HepG2 (cell line): ENCODE measurements around the gene MAP4K3. TPM values are rescaled to one million over a fixed set of nuclear protein-coding genes. Genes with fewer than 3 reads are reported as not detected.

Experiments used
- BCLAF1 ChIP-seq: fragments of 450-650 bp; IDR thresholded peaks from 2 replicates; pipeline ENCODE4 v1.6.1; 2017; ENCODE audit warnings: mild to moderate bottlenecking
- GPN1 ChIP-seq: sonication (generic); formaldehyde crosslinking; IDR thresholded peaks from 2 replicates; pipeline ENCODE4 v1.5.1; 2020; ENCODE audit warnings: missing genetic modification reagents, borderline replicate concordance
- HDAC6 ChIP-seq: fragments of 200-600 bp; sonication (generic); IDR thresholded peaks from 2 replicates; pipeline ENCODE4 v1.7.0; 2017; ENCODE audit warnings: mild to moderate bottlenecking, antibody characterized with exemption, low read length, low read depth
- HOXA9 ChIP-seq: sonication (generic); formaldehyde crosslinking; IDR thresholded peaks from 2 replicates; pipeline ENCODE4 v1.8.1; 2022; ENCODE audit warnings: missing genetic modification reagents, mild to moderate bottlenecking, moderate library complexity, borderline replicate concordance
- KDM5B ChIP-seq: sonication (generic); formaldehyde crosslinking; IDR thresholded peaks from 2 replicates; pipeline ENCODE4 v1.4.0; 2020; ENCODE audit warnings: missing genetic modification reagents, mild to moderate bottlenecking, borderline replicate concordance
- NR2F2 ChIP-seq: IDR thresholded peaks from 2 replicates; pipeline ENCODE4 v1.6.1; 2012; ENCODE audit warnings: low read depth, inconsistent platforms, borderline replicate concordance
- PATZ1 ChIP-seq: sonication (generic); formaldehyde crosslinking; IDR thresholded peaks from 2 replicates; pipeline ENCODE4 v1.4.0; 2020; ENCODE audit warnings: missing genetic modification reagents
- RFXAP ChIP-seq: sonication (generic); formaldehyde crosslinking; IDR thresholded peaks from 2 replicates; pipeline ENCODE4 v1.4.0; 2020; ENCODE audit warnings: missing genetic modification reagents, borderline replicate concordance
- SALL1 ChIP-seq: sonication (generic); formaldehyde crosslinking; IDR thresholded peaks from 2 replicates; pipeline ENCODE4 v1.8.0; 2022; ENCODE audit warnings: mild to moderate bottlenecking, missing genetic modification reagents
- SOX13 ChIP-seq, 3 experiments: fragments of 450-650 bp in 1 of 3; sonication (generic) in 1 of 3; formaldehyde crosslinking in 1 of 3; IDR thresholded peaks in 2 of 3; conservative IDR thresholded peaks in 1 of 3; 2 replicates each; pipeline versions ENCODE4 v1.5.0 to v1.6.1; 2016 to 2020; ENCODE audit warnings: antibody characterized with exemption in 1 of 3, mild to moderate bottlenecking in 1 of 3, missing compliant biosample characterization in 1 of 3, missing genetic modification reagents in 1 of 3, moderate library complexity in 1 of 3
- TRAFD1 ChIP-seq: sonication (generic); formaldehyde crosslinking; IDR thresholded peaks from 2 replicates; pipeline ENCODE4 v1.5.1; 2020; ENCODE audit warnings: missing genetic modification reagents, mild to moderate bottlenecking, borderline replicate concordance
- ZBTB43 ChIP-seq: sonication (generic); formaldehyde crosslinking; conservative IDR thresholded peaks from 2 replicates; pipeline ENCODE4 v1.4.0; 2020; ENCODE audit warnings: missing genetic modification reagents
- ZFP36L1 ChIP-seq: sonication (generic); formaldehyde crosslinking; IDR thresholded peaks from 2 replicates; pipeline ENCODE4 v1.8.0; 2022; ENCODE audit warnings: mild to moderate bottlenecking, missing genetic modification reagents, moderate library complexity
- ZNF431 ChIP-seq: sonication (generic); formaldehyde crosslinking; IDR thresholded peaks from 2 replicates; pipeline ENCODE4 v1.9.0; 2022; ENCODE audit warnings: missing genetic modification reagents, low read depth, mild to moderate bottlenecking, borderline replicate concordance
- ZNF547 ChIP-seq: sonication (generic); formaldehyde crosslinking; IDR thresholded peaks from 2 replicates; pipeline ENCODE4 v1.5.1; 2020; ENCODE audit warnings: mild to moderate bottlenecking, missing genetic modification reagents
- ZNF580 ChIP-seq: IDR thresholded peaks from 2 replicates; pipeline ENCODE4 v1.6.1; 2016; ENCODE audit warnings: low read depth, borderline replicate concordance
- ZNF619 ChIP-seq: sonication (generic); formaldehyde crosslinking; IDR thresholded peaks from 2 replicates; pipeline ENCODE4 v1.4.0; 2020; ENCODE audit warnings: mild to moderate bottlenecking, missing genetic modification reagents
- polyA plus RNA-seq, 8 experiments: library from polyadenylated mRNA; depleted of rRNA in 3 of 8; stranded (reverse) in 7 of 8; unstranded in 1 of 8; fragments of >200 nt; fragmentation: Illumina TruSeq in 4 of 8; extraction: Trizol in 4 of 8; gene quantifications; 2 replicates each; pipeline versions ENCODE4 v1.2.1 to v1.2.3, GENCODE V29; 2011 to 2016; ENCODE audit warnings: low read depth in 4 of 8, missing spikeins in 1 of 8, mixed read lengths in 1 of 8; ENCODE audit not compliant: insufficient read depth in 1 of 8
- total RNA-seq, 5 experiments: library from RNA; depleted of rRNA; stranded (reverse); fragments of >200 nt; fragmentation: Illumina TruSeq; extraction: Trizol; gene quantifications; 2 replicates each; pipeline ENCODE4 v1.2.3, GENCODE V29; 2016; ENCODE audit warnings: low read depth in 1 of 5
- TF ChIP-seq, protein P1 (sequence below), 2 experiments: fragments of 450-650 bp in 1 of 2; sonication (generic) in 1 of 2; formaldehyde crosslinking; IDR thresholded peaks; 2 replicates each; pipeline versions ENCODE4 v1.5.0 to v1.8.0; 2020 to 2022; ENCODE audit warnings: mild to moderate bottlenecking in 1 of 2, missing genetic modification reagents in 1 of 2

The MAP4K3 gene
- total and polyA plus RNA-seq, 2 of the 13 experiments (the other 11 are each of a cell fraction or from before 2014, with no cell fraction given): 45.9 to 53.2 TPM

GRCh38 chr2:39216346-39217191 lies 220.5 kb downstream of the MAP4K3 start (continued):
- TF ChIP-seq GPN1: no peak
- TF ChIP-seq ZNF580 (CRISPR knock-in tag): no peak
- no peak for TF ChIP-seq ZNF431 (CRISPR knock-in tag)
- TF ChIP-seq, protein P1, sequence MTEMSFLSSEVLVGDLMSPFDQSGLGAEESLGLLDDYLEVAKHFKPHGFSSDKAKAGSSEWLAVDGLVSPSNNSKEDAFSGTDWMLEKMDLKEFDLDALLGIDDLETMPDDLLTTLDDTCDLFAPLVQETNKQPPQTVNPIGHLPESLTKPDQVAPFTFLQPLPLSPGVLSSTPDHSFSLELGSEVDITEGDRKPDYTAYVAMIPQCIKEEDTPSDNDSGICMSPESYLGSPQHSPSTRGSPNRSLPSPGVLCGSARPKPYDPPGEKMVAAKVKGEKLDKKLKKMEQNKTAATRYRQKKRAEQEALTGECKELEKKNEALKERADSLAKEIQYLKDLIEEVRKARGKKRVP (CRISPR knock-in tag; IDR thresholded peaks at IDR 0.05): peak in 1 of 2 experiments; percentile 38; a peak in 1 of 4 replicates
- TF ChIP-seq ZBTB43 (CRISPR knock-in tag): peak; percentile 86
- TF ChIP-seq ZNF547 (CRISPR knock-in tag): no peak
- TF ChIP-seq HOXA9: no peak
- TF ChIP-seq ZNF619: no peak
- no peak for TF ChIP-seq NR2F2
- TF ChIP-seq KDM5B (CRISPR knock-in tag): no peak
- TF ChIP-seq RFXAP (CRISPR knock-in tag): no peak
- TF ChIP-seq HDAC6: no peak
- TF ChIP-seq TRAFD1 (CRISPR knock-in tag): no peak
- TF ChIP-seq ZFP36L1: no peak
- no peak for TF ChIP-seq BCLAF1
- TF ChIP-seq PATZ1 (CRISPR knock-in tag): no peak
- peak; percentile 54; the same call in 1 of the 2 replicates for TF ChIP-seq SALL1 (CRISPR knock-in tag)
- no peak for TF ChIP-seq SOX13 (IDR thresholded peaks at IDR 0.05)
- TF ChIP-seq SOX13 (CRISPR knock-in tag; conservative IDR thresholded peaks at IDR 0.05 in 1 of 2, IDR thresholded peaks at IDR 0.05 in 1 of 2): peak in 1 of 2 experiments; percentile 62; a peak in 1 of 4 replicates
